ENCODE results near the gene ASH1L.
A peak's percentile ranks its signal among the peaks of the same experiment; 100 is the strongest.

DNA sequence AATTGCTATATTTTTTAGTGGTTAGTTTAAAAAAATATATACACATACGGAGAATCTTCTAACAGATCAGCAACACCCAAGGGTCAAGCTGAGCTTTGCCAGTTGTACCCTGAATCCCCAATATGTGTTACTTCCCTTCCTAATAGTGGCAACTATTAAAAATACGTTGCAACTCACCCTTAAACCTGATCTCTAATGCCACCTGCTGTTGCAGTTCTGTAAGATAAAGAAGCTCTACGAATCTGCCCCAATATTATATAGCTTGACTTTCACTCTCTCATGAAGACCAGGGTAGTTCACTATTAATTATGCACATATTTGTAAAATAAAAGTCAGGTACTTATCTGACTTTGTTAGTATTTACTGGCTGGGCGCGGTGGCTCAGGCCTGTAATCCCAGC lies 58.4 kb downstream of the ASH1L start:
- TF ChIP-seq, protein P1, sequence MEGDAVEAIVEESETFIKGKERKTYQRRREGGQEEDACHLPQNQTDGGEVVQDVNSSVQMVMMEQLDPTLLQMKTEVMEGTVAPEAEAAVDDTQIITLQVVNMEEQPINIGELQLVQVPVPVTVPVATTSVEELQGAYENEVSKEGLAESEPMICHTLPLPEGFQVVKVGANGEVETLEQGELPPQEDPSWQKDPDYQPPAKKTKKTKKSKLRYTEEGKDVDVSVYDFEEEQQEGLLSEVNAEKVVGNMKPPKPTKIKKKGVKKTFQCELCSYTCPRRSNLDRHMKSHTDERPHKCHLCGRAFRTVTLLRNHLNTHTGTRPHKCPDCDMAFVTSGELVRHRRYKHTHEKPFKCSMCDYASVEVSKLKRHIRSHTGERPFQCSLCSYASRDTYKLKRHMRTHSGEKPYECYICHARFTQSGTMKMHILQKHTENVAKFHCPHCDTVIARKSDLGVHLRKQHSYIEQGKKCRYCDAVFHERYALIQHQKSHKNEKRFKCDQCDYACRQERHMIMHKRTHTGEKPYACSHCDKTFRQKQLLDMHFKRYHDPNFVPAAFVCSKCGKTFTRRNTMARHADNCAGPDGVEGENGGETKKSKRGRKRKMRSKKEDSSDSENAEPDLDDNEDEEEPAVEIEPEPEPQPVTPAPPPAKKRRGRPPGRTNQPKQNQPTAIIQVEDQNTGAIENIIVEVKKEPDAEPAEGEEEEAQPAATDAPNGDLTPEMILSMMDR (IDR thresholded peaks at IDR 0.05), result peak in 5 of 7 experiments; percentile 13 to 43 (median 37)
- TF ChIP-seq POLR2A (IDR thresholded peaks at IDR 0.05), result no peak

All from body of pancreas (tissue), 4 donors.